Trophoblast cell (in vitro differentiated cells and primary cell): ENCODE data around the gene ARMC9.

Experiments
- DNase-seq, 2 donors: peaks; one replicate each; pipeline ENCODE4 v3.0.0-alpha.2; 2016
- H2AFZ ChIP-seq: 2 replicates; pipeline ENCODE4 v1.6.1; 2013; ENCODE audit warnings: low read length, moderate library complexity, mild to moderate bottlenecking; ENCODE audit not compliant: insufficient read depth, poor library complexity
- H2AK5ac ChIP-seq: 2 replicates; pipeline ENCODE4 v1.6.1; 2013; ENCODE audit warnings: mild to moderate bottlenecking, low read length
- H2BK120ac ChIP-seq: 2 replicates; pipeline ENCODE4 v1.6.1; 2013; ENCODE audit warnings: low read length, mild to moderate bottlenecking, moderate library complexity; ENCODE audit not compliant: insufficient read depth, poor library complexity
- H2BK12ac ChIP-seq: 2 replicates; pipeline ENCODE4 v1.6.1; 2013; ENCODE audit warnings: mild to moderate bottlenecking, low read length, moderate library complexity
- H2BK5ac ChIP-seq: 2 replicates; pipeline ENCODE4 v1.6.1; 2013; ENCODE audit warnings: low read length, low read depth, moderate library complexity, mild to moderate bottlenecking; ENCODE audit not compliant: poor library complexity
- H3K14ac ChIP-seq: 2 replicates; pipeline ENCODE4 v1.6.1; 2013; ENCODE audit warnings: mild to moderate bottlenecking, low read length
- H3K18ac ChIP-seq: 2 replicates; pipeline ENCODE4 v1.6.1; 2013; ENCODE audit warnings: mild to moderate bottlenecking, low read length
- H3K23ac ChIP-seq: 2 replicates; pipeline ENCODE4 v1.6.1; 2013; ENCODE audit warnings: low read length
- H3K27ac ChIP-seq: 2 replicates; pipeline ENCODE4 v1.5.1; 2013; ENCODE audit warnings: low read depth, mild to moderate bottlenecking, inconsistent platforms, low read length, moderate library complexity
- H3K27me3 ChIP-seq: 2 replicates; pipeline ENCODE4 v1.6.1; 2013; ENCODE audit warnings: inconsistent platforms, mild to moderate bottlenecking, low read length, moderate library complexity; ENCODE audit not compliant: insufficient read depth
- H3K36me3 ChIP-seq, 2 experiments: 1 replicate in 1 of 2; 2 replicates in 1 of 2; pipeline ENCODE4 v1.6.1; 2013; ENCODE audit warnings: low read length in 2 of 2, mild to moderate bottlenecking in 2 of 2, moderate library complexity in 1 of 2; ENCODE audit not compliant: insufficient read depth in 2 of 2, control insufficient read depth in 1 of 2
- H3K4ac ChIP-seq: 2 replicates; pipeline ENCODE4 v1.6.1; 2013; ENCODE audit warnings: low read depth, mild to moderate bottlenecking, low read length, moderate library complexity
- H3K4me1 ChIP-seq, 2 experiments: 1 replicate in 1 of 2; 2 replicates in 1 of 2; pipeline ENCODE4 v1.6.1; 2013; ENCODE audit warnings: low read length in 2 of 2, mild to moderate bottlenecking in 2 of 2, moderate library complexity in 1 of 2; ENCODE audit not compliant: insufficient read depth in 2 of 2, control insufficient read depth in 1 of 2
- H3K4me2 ChIP-seq: 2 replicates; pipeline ENCODE4 v1.6.1; 2013; ENCODE audit warnings: inconsistent platforms, mild to moderate bottlenecking, low read length, moderate library complexity
- H3K4me3 ChIP-seq: 2 replicates; pipeline ENCODE4 v1.5.1; 2013; ENCODE audit warnings: mild to moderate bottlenecking, low read depth, low read length, inconsistent platforms
- H3K79me1 ChIP-seq: one replicate; pipeline ENCODE4 v1.6.1; 2013; ENCODE audit warnings: low read length
- H3K79me2 ChIP-seq: 2 replicates; pipeline ENCODE4 v1.6.1; 2013; ENCODE audit warnings: low read length, mild to moderate bottlenecking; ENCODE audit not compliant: control insufficient read depth, insufficient read depth, poor library complexity
- H3K9ac ChIP-seq: 2 replicates; pipeline ENCODE4 v1.6.1; 2013; ENCODE audit warnings: mild to moderate bottlenecking, low read length
- H3K9me3 ChIP-seq: 2 replicates; pipeline ENCODE4 v1.6.1; 2013; ENCODE audit warnings: low read depth, mild to moderate bottlenecking, control low read depth, inconsistent platforms, low read length; ENCODE audit not compliant: insufficient read depth
- H4K12ac ChIP-seq: 2 replicates; pipeline ENCODE4 v1.6.1; 2013; ENCODE audit warnings: low read depth, mild to moderate bottlenecking, low read length, moderate library complexity
- H4K8ac ChIP-seq: 2 replicates; pipeline ENCODE4 v1.6.1; 2013; ENCODE audit warnings: low read depth, mild to moderate bottlenecking, low read length, moderate library complexity
- H4K91ac ChIP-seq: one replicate; pipeline ENCODE4 v1.6.1; 2013; ENCODE audit warnings: low read depth, mild to moderate bottlenecking, low read length, moderate library complexity
- WGBS: extraction: QIAGEN DNeasy Blood & Tissue Kit; methylation state at CpG from one replicate; pipeline ENCODE4 v1.1.7; 2013; ENCODE audit warnings: missing lambda C conversion rate; ENCODE audit not compliant: insufficient read length, insufficient coverage; ENCODE audit errors: extremely low coverage; 5-methylcytosine and 5-hydroxymethylcytosine counted together

The ARMC9 gene

GRCh38 chr2:231228223-231228622 is 29.8 kb downstream of the ARMC9 start:
- no CpG with 5 or more reads among the region's 9 CpGs for WGBS
- Histone ChIP-seq H2BK12ac (no peak overlapping the region), H3K4ac (no peak overlapping the region)

GRCh38 chr2:231228974-231229529 is 30.6 kb downstream of the ARMC9 start:
- Histone ChIP-seq H2BK120ac (no peak overlapping the region), H3K27ac (no peak overlapping the region), H2AFZ (no peak overlapping the region), H4K91ac (no peak overlapping the region), H3K14ac (no peak overlapping the region), H3K4me1 (peaks cover 0 to 5% of the 10 kb centered on the region in 2 experiments), H3K4me3 (no peak overlapping the region), H3K4ac (no peak overlapping the region), H3K18ac (no peak overlapping the region), H4K12ac (no peak overlapping the region), H3K9me3 (no peaks in the 10 kb centered on the region), H2BK12ac (no peak overlapping the region), H4K8ac (no peak overlapping the region), H3K27me3 (no peaks in the 10 kb centered on the region), H3K4me2 (no peak overlapping the region), H3K23ac (no peak overlapping the region), H3K79me1 (no peaks in the 10 kb centered on the region), H3K79me2 (no peaks in the 10 kb centered on the region), H2BK5ac (no peak overlapping the region), H2AK5ac (no peak overlapping the region), H3K36me3 (peaks cover 2% of the 10 kb centered on the region in 2 experiments), H3K9ac (no peak overlapping the region)
- DNase-seq, result no peak
- no CpG with 5 or more reads among the region's 5 CpGs for WGBS

More at GRCh38 chr2:231228223-231228622, 29.8 kb downstream of the ARMC9 start:
- no peak overlapping the region for H2AFZ ChIP-seq
- no peak overlapping the region for H3K18ac ChIP-seq
- peaks cover 2% of the 10 kb centered on the region in 2 experiments for H3K36me3 ChIP-seq
- H3K9ac ChIP-seq, result no peak overlapping the region
- no peak overlapping the region for H2AK5ac ChIP-seq
- H4K8ac ChIP-seq, result no peak overlapping the region
- H3K23ac ChIP-seq, result no peak overlapping the region
- H4K91ac ChIP-seq, result no peak overlapping the region
- no peak overlapping the region for H2BK5ac ChIP-seq
- H3K27me3 ChIP-seq, result no peaks in the 10 kb centered on the region
- no peak overlapping the region for H4K12ac ChIP-seq
- H3K4me1 ChIP-seq, result peaks cover 0 to 5% of the 10 kb centered on the region in 2 experiments
- H3K9me3 ChIP-seq, result no peaks in the 10 kb centered on the region
- H2BK120ac ChIP-seq, result no peak overlapping the region
- H3K14ac ChIP-seq, result no peak overlapping the region
- H3K4me2 ChIP-seq, result no peak overlapping the region
- no peak overlapping the region for H3K27ac ChIP-seq
- no peaks in the 10 kb centered on the region for H3K79me2 ChIP-seq
- DNase-seq, result no peak
- no peak overlapping the region for H3K4me3 ChIP-seq
- no peaks in the 10 kb centered on the region for H3K79me1 ChIP-seq

GRCh38 chr2:231235217-231235616 is 36.8 kb downstream of the ARMC9 start:
- H2BK12ac ChIP-seq, result no peak overlapping the region
- H2BK5ac ChIP-seq, result no peak overlapping the region
- H4K12ac ChIP-seq, result no peak overlapping the region
- no peaks in the 10 kb centered on the region for H3K79me1 ChIP-seq
- H3K4me2 ChIP-seq, result no peak overlapping the region
- H3K36me3 ChIP-seq, result peaks cover 2 to 8% of the 10 kb centered on the region in 2 experiments
- DNase-seq, result no peak
- no peak overlapping the region for H2BK120ac ChIP-seq
- H3K18ac ChIP-seq, result no peak overlapping the region
- H3K9ac ChIP-seq, result no peak overlapping the region
- no peak overlapping the region for H3K4me3 ChIP-seq
- no peaks in the 10 kb centered on the region for H3K4me1 ChIP-seq
- no peaks in the 10 kb centered on the region for H3K79me2 ChIP-seq
- H3K27ac ChIP-seq, result no peak overlapping the region
- H4K91ac ChIP-seq, result no peak overlapping the region
- no peak overlapping the region for H2AFZ ChIP-seq
- no peak overlapping the region for H2AK5ac ChIP-seq
- H3K23ac ChIP-seq, result no peak overlapping the region
- H3K9me3 ChIP-seq, result no peaks in the 10 kb centered on the region
- WGBS, result no CpG with 5 or more reads among the region's 5 CpGs
- H4K8ac ChIP-seq, result no peak overlapping the region
- no peak overlapping the region for H3K14ac ChIP-seq
- no peak overlapping the region for H3K4ac ChIP-seq
- no peaks in the 10 kb centered on the region for H3K27me3 ChIP-seq

GRCh38 chr2:231238689-231239088 is 40.3 kb downstream of the ARMC9 start:
- H3K36me3 ChIP-seq, result peaks cover 5 to 10% of the 10 kb centered on the region in 2 experiments
- H2AK5ac ChIP-seq, result no peak overlapping the region
- H2BK120ac ChIP-seq, result no peak overlapping the region
- no peaks in the 10 kb centered on the region for H3K79me2 ChIP-seq
- H3K14ac ChIP-seq, result no peak overlapping the region
- no peak overlapping the region for H2AFZ ChIP-seq
- H3K4ac ChIP-seq, result no peak overlapping the region
- H3K9ac ChIP-seq, result no peak overlapping the region
- H2BK5ac ChIP-seq, result no peak overlapping the region
- no peak overlapping the region for H4K12ac ChIP-seq
- no peak overlapping the region for H3K23ac ChIP-seq
- no peak for DNase-seq
- no peaks in the 10 kb centered on the region for H3K9me3 ChIP-seq
- no peak overlapping the region for H2BK12ac ChIP-seq
- no CpG with 5 or more reads among the region's 3 CpGs for WGBS
- no peaks in the 10 kb centered on the region for H3K4me1 ChIP-seq
- H3K79me1 ChIP-seq, result no peaks in the 10 kb centered on the region
- no peak overlapping the region for H3K4me2 ChIP-seq
- H4K91ac ChIP-seq, result no peak overlapping the region
- no peak overlapping the region for H3K27ac ChIP-seq
- H4K8ac ChIP-seq, result no peak overlapping the region
- no peak overlapping the region for H3K18ac ChIP-seq
- H3K27me3 ChIP-seq, result no peaks in the 10 kb centered on the region
- no peak overlapping the region for H3K4me3 ChIP-seq
